Activated naive CD8-positive, alpha-beta T cell (primary cell): ENCODE data around the gene POR.
A peak's percentile ranks its signal among the peaks of the same experiment; 100 is the strongest.
"Not testable (repeated sequence)": the region's sequence is repeated elsewhere in the genome, so short reads cannot be mapped to it uniquely, and the experiment has no call there.

Experiments
- H3K27ac Mint-ChIP-seq: one replicate; pipeline ENCODE4 v1.8.0; 2021; ENCODE audit warnings: mixed read lengths
- H3K27me3 Mint-ChIP-seq: one replicate; pipeline ENCODE4 v1.8.0; 2021; ENCODE audit warnings: mixed read lengths
- H3K36me3 Mint-ChIP-seq: one replicate; pipeline ENCODE4 v1.8.0; 2021; ENCODE audit warnings: mixed read lengths
- H3K4me1 Mint-ChIP-seq: one replicate; pipeline ENCODE4 v1.8.0; 2021; ENCODE audit warnings: low read depth, mixed read lengths
- H3K4me3 Mint-ChIP-seq: one replicate; pipeline ENCODE4 v1.8.0; 2021; ENCODE audit warnings: mild to moderate bottlenecking, mixed read lengths
- H3K9me3 Mint-ChIP-seq: one replicate; pipeline ENCODE4 v1.8.0; 2021; ENCODE audit warnings: low read depth, mixed read lengths

Gene POR

GRCh38 chr7:75914655-75915415, at the start of gene POR:
POR (plus strand) TSS chr7:75915155; CDS start chr7:75954002, 38,847 bp downstream.
- Mint-ChIP-seq H3K27me3 (no peaks in the 10 kb centered on the region), H3K4me3 (peak within 1 kb of the TSS; percentile 92), H3K9me3 (no peaks in the 10 kb centered on the region), H3K4me1 (peaks cover 33% of the 10 kb centered on the region), H3K36me3 (no peaks in the 10 kb centered on the region), H3K27ac (peak within 1 kb of the TSS; percentile 91)

GRCh38 chr7:75866114-75866488, 48.9 kb upstream of the POR start:
- H3K4me3 Mint-ChIP-seq, result no peak overlapping the region
- H3K27ac Mint-ChIP-seq, result no peak overlapping the region
- no peaks in the 10 kb centered on the region for H3K9me3 Mint-ChIP-seq
- H3K27me3 Mint-ChIP-seq, result peaks cover 2% of the 10 kb centered on the region
- peaks cover 13% of the 10 kb centered on the region for H3K4me1 Mint-ChIP-seq
- no peaks in the 10 kb centered on the region for H3K36me3 Mint-ChIP-seq

- H3K36me3 Mint-ChIP-seq, result no peaks in the 10 kb centered on the region
These were observed 48.2 kb upstream of the POR start for GRCh38 chr7:75866489-75867389.

GRCh38 chr7:75867390-75867717, 47.6 kb upstream of the POR start:
- peaks cover 16% of the 10 kb centered on the region for H3K4me1 Mint-ChIP-seq
- H3K9me3 Mint-ChIP-seq, result no peaks in the 10 kb centered on the region
- H3K27ac Mint-ChIP-seq, result no peak overlapping the region
- H3K4me3 Mint-ChIP-seq, result no peak overlapping the region
- H3K36me3 Mint-ChIP-seq, result no peaks in the 10 kb centered on the region
- peaks cover 2% of the 10 kb centered on the region for H3K27me3 Mint-ChIP-seq

More at GRCh38 chr7:75866489-75867389, 48.2 kb upstream of the POR start:
- H3K27ac Mint-ChIP-seq, result no peak overlapping the region
- H3K27me3 Mint-ChIP-seq, result peaks cover 2% of the 10 kb centered on the region
- H3K9me3 Mint-ChIP-seq, result no peaks in the 10 kb centered on the region
- H3K4me1 Mint-ChIP-seq, result peaks cover 13% of the 10 kb centered on the region
- H3K4me3 Mint-ChIP-seq, result no peak overlapping the region

GRCh38 chr7:75868153-75868552, 46.8 kb upstream of the POR start:
- H3K4me1 Mint-ChIP-seq, result peaks cover 17% of the 10 kb centered on the region
- no peak overlapping the region for H3K27ac Mint-ChIP-seq
- H3K9me3 Mint-ChIP-seq, result no peaks in the 10 kb centered on the region

GRCh38 chr7:75869776-75870379, 45.1 kb upstream of the POR start:
- H3K4me3 Mint-ChIP-seq, result no peak overlapping the region
- H3K4me1 Mint-ChIP-seq, result peaks cover 17% of the 10 kb centered on the region
- H3K27ac Mint-ChIP-seq, result peak overlapping the region; percentile 50
- peaks cover 2% of the 10 kb centered on the region for H3K27me3 Mint-ChIP-seq
- H3K36me3 Mint-ChIP-seq, result no peaks in the 10 kb centered on the region
- H3K9me3 Mint-ChIP-seq, result no peaks in the 10 kb centered on the region

More at GRCh38 chr7:75868153-75868552, 46.8 kb upstream of the POR start:
- Mint-ChIP-seq H3K36me3 (no peaks in the 10 kb centered on the region), H3K4me3 (no peak overlapping the region), H3K27me3 (peaks cover 2% of the 10 kb centered on the region)

GRCh38 chr7:75870557-75871161, 44.3 kb upstream of the POR start:
- H3K9me3 Mint-ChIP-seq, result no peaks in the 10 kb centered on the region
- peak overlapping the region; percentile 55 for H3K4me3 Mint-ChIP-seq
- H3K4me1 Mint-ChIP-seq, result peaks cover 17% of the 10 kb centered on the region
- H3K27me3 Mint-ChIP-seq, result peaks cover 2% of the 10 kb centered on the region
- peak overlapping the region; percentile 23 for H3K27ac Mint-ChIP-seq
- no peaks in the 10 kb centered on the region for H3K36me3 Mint-ChIP-seq

- Mint-ChIP-seq H3K4me3 (no peak overlapping the region), H3K27ac (no peak overlapping the region), H3K4me1 (peaks cover 17% of the 10 kb centered on the region), H3K27me3 (no peaks in the 10 kb centered on the region), H3K36me3 (no peaks in the 10 kb centered on the region), H3K9me3 (no peaks in the 10 kb centered on the region)
These were observed 42.7 kb upstream of the POR start for GRCh38 chr7:75872073-75872782.

GRCh38 chr7:75874180-75874579, 40.8 kb upstream of the POR start:
- H3K36me3 Mint-ChIP-seq, H3K27ac Mint-ChIP-seq, H3K9me3 Mint-ChIP-seq, H3K27me3 Mint-ChIP-seq, H3K4me3 Mint-ChIP-seq: not testable (repeated sequence)
- peaks cover 25% of the 10 kb centered on the region for H3K4me1 Mint-ChIP-seq

GRCh38 chr7:75875113-75876080, 39.6 kb upstream of the POR start:
- Mint-ChIP-seq H3K27me3 (no peaks in the 10 kb centered on the region), H3K9me3 (no peaks in the 10 kb centered on the region), H3K4me3 (no peak overlapping the region), H3K27ac (no peak overlapping the region), H3K36me3 (no peaks in the 10 kb centered on the region), H3K4me1 (peaks cover 29% of the 10 kb centered on the region)

GRCh38 chr7:75876126-75876881, 38.7 kb upstream of the POR start:
- Mint-ChIP-seq H3K4me3 (no peak overlapping the region), H3K4me1 (peaks cover 33% of the 10 kb centered on the region)

GRCh38 chr7:75878312-75878768, 36.6 kb upstream of the POR start:
- Mint-ChIP-seq H3K27ac (peak overlapping the region; percentile 95), H3K36me3 (peaks cover 6% of the 10 kb centered on the region), H3K9me3 (no peaks in the 10 kb centered on the region), H3K27me3 (no peaks in the 10 kb centered on the region), H3K4me1 (peaks cover 36% of the 10 kb centered on the region), H3K4me3 (peak overlapping the region; percentile 99)

More at GRCh38 chr7:75876126-75876881, 38.7 kb upstream of the POR start:
- no peak overlapping the region for H3K27ac Mint-ChIP-seq
- H3K9me3 Mint-ChIP-seq, result no peaks in the 10 kb centered on the region
- no peaks in the 10 kb centered on the region for H3K27me3 Mint-ChIP-seq
- no peaks in the 10 kb centered on the region for H3K36me3 Mint-ChIP-seq
